ENCODE measurements around the gene IGSF9.
A peak's percentile ranks its signal among the peaks of the same experiment; 100 is the strongest.

IGSF9 gene

DNA sequence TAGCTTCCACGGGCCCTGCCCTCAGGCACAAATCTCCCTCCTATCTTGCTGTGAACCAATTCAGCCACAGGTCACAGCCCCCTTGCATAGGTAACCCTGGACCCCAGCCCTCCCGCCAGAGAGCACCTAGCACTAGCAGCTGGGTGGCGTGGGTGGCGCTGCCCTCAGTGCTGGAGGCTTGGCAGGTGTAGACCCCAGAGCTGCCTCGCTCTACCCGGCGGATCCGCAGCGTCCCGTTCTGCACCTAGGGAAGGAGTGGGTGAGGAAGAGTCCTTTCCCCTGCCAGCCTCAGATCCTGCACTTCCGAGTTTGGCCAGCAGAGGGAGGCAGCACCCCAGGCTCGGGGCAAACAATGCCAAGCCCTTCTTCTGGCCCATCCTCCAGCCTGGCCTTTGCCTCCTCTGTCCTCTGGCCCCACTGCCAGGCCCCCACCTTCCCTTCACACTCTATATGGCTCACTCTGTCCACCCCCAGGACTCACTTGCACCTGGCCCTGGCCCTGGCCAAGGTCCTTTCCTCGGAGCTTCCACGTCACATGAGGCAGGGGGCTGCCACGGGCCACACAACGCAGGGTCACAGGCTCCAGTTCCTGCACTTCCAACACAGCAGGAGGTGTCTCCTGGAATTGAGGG, 9.0 kb downstream of the IGSF9 start:
- H3K4me3 ChIP-seq (ENCODE audit: low read depth, low read length), result no peak overlapping the region
- TF ChIP-seq, protein P1, sequence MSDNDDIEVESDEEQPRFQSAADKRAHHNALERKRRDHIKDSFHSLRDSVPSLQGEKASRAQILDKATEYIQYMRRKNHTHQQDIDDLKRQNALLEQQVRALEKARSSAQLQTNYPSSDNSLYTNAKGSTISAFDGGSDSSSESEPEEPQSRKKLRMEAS (IDR thresholded peaks at IDR 0.05; ENCODE audit: low read depth, low read length), result no peak
- TF ChIP-seq MYC (IDR thresholded peaks at IDR 0.05; ENCODE audit: low read depth, low read length), result no peak
- TF ChIP-seq, protein P2, sequence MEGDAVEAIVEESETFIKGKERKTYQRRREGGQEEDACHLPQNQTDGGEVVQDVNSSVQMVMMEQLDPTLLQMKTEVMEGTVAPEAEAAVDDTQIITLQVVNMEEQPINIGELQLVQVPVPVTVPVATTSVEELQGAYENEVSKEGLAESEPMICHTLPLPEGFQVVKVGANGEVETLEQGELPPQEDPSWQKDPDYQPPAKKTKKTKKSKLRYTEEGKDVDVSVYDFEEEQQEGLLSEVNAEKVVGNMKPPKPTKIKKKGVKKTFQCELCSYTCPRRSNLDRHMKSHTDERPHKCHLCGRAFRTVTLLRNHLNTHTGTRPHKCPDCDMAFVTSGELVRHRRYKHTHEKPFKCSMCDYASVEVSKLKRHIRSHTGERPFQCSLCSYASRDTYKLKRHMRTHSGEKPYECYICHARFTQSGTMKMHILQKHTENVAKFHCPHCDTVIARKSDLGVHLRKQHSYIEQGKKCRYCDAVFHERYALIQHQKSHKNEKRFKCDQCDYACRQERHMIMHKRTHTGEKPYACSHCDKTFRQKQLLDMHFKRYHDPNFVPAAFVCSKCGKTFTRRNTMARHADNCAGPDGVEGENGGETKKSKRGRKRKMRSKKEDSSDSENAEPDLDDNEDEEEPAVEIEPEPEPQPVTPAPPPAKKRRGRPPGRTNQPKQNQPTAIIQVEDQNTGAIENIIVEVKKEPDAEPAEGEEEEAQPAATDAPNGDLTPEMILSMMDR (IDR thresholded peaks at IDR 0.05; ENCODE audit: low read depth, low read length), result peak; percentile 93
- DNase-seq (ENCODE audit: low read depth), result peak; percentile 71

DNA sequence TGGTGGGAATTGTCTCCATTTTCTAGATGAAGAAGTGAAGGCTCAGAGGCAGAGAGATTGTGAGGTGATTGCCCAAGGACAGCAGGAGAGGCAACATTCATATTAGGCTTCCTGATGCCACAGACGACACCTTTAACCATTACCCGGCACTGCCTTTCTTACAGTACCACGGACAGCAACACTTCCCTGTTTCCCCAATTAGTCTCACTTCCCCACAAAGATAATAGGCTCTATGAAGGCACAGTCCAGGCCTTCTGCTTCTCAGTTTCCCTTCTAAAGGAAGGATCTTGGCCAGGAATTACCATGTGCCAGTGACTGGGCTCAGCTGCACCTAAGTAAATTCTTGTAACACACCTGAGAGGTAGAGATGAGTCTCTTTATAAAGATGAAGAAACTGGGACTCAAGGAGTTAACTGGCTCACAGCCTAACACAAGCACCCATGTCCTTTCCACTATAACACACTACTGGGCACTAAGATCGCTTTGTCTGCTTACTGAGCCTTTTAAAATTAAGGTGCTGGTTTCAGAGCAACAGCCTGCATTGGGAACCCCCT, 9.6 kb downstream of the IGSF9 start:
- H3K4me3 ChIP-seq (ENCODE audit: low read depth, low read length), result no peak overlapping the region
- TF ChIP-seq MYC (IDR thresholded peaks at IDR 0.05; ENCODE audit: low read depth, low read length) (no peak), POLR2A (IDR thresholded peaks at IDR 0.05; ENCODE audit: extremely low read depth, insufficient read length) (no peak)
- TF ChIP-seq, protein P2 (IDR thresholded peaks at IDR 0.05; ENCODE audit: low read depth, low read length), result no peak
- TF ChIP-seq, protein P1 (IDR thresholded peaks at IDR 0.05; ENCODE audit: low read depth, low read length), result no peak
- peak; percentile 53 for DNase-seq (ENCODE audit: low read depth)

DNA sequence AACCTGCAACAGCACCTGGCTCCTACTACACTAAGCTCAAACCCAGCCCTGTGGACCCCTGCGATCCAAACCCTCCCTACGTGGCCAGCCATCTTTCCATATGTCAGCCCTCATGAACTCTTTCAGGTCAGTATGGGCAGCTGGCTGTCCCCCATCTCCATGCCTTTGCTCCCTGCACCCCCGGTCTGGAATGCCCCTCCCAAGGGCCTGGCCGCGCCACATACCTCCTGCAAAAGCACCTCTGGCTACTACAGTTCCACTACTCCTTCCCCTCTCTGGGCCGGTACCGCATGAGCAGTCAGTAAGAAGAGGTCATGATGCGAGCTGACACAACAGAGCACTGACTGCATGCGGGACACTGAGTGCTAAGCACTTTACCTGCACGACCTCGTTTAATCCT, 10.1 kb downstream of the IGSF9 start:
- H3K4me3 ChIP-seq (ENCODE audit: low read depth, low read length), result no peak overlapping the region
- DNase-seq (ENCODE audit: low read depth), result no peak
- no peak for TF ChIP-seq POLR2A (IDR thresholded peaks at IDR 0.05; ENCODE audit: extremely low read depth, insufficient read length)
- no peak for TF ChIP-seq MYC (IDR thresholded peaks at IDR 0.05; ENCODE audit: low read depth, low read length)
- TF ChIP-seq, protein P2 (IDR thresholded peaks at IDR 0.05; ENCODE audit: low read depth, low read length), result no peak
- TF ChIP-seq, protein P1 (IDR thresholded peaks at IDR 0.05; ENCODE audit: low read depth, low read length), result no peak

DNA sequence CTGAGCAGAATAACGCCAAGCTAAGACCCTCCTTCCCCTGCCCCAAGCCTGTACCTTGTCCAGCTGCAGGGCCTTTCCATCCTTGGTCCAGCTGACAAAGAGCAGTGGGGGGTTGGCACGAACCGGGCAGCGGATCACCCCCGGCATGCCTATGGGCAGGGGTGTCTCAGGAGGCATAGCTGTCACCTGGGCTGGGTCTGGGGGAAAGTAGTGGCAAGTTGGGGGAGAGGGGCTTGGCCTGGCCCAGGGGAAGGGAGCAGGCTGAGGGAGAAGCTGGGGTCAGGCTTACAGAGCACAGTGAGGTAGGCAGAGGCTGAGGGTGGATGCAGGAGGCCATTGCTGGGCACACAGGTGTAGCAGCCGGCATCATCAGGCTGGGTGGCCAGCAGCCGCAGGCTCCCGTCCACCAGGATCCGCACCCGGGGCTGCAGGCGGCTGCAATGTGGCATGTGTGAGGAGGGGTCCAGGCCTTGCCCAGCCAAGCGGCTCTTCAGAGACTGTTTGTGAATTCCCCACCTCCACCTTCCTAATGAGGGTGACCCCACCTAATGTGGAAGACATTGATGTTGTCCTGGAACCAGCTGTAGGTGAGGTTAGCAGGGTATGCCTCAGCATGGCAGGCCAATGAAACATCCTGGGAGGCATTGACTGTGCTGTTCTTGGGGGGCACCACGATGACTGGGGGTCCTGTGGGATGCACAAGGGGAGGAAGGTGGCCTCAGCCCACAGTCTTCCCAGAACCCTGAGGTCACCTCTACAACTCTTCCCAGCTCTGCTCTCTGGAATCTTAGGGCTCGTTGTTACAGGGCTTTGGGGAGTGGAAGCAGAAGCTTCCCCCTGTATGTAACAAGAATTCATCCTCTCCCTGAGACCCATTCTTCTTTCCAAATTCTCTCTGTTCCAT, 11.0 kb downstream of the IGSF9 start:
- DNase-seq (ENCODE audit: low read depth), result no peak
- no peak overlapping the region for H3K4me3 ChIP-seq (ENCODE audit: low read depth, low read length)
- TF ChIP-seq, protein P2 (IDR thresholded peaks at IDR 0.05; ENCODE audit: low read depth, low read length), result no peak

DNA sequence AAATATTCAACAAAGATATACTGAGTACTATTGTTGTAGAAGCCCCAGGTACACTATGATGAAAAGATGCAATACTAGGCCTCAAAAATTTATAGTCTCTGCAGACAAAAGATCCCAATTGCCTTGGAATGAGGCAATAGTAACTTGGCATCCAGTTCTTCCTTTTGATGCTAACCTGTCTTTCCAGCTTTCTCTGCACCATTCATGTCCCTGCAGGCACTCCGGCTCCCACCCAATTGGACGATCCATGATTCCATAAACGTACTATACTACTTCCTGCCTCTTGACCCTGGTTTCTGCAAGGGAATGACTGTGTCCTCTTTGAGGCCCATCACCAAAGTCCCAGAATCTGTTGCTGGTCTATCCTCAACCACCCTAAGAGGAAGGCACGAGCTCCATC, 12.1 kb downstream of the IGSF9 start:
- no peak overlapping the region for H3K4me3 ChIP-seq (ENCODE audit: low read depth, low read length)
- TF ChIP-seq, protein P2 (IDR thresholded peaks at IDR 0.05; ENCODE audit: low read depth, low read length), result no peak
- no peak for TF ChIP-seq POLR2A (IDR thresholded peaks at IDR 0.05; ENCODE audit: extremely low read depth, insufficient read length)
- TF ChIP-seq, protein P1 (IDR thresholded peaks at IDR 0.05; ENCODE audit: low read depth, low read length), result no peak
- TF ChIP-seq MYC (IDR thresholded peaks at IDR 0.05; ENCODE audit: low read depth, low read length), result no peak
- no peak for DNase-seq (ENCODE audit: low read depth)
